Activated naive CD4-positive, alpha-beta T cell treated with anti-CD3 and anti-CD28 coated beads for 36 hours (primary cell): ENCODE results near the gene RELL1. TPM values are rescaled to one million over a fixed set of nuclear protein-coding genes. Genes with fewer than 3 reads are reported as not detected.

Experiments
- CTCF ChIA-PET: fragments of 350-600 bp; sonication (Branson Sonifier 250); formaldehyde crosslinking; loops from one replicate; lab custom pipeline; 2021; ENCODE audit warnings: antibody characterized with exemption; lab: Charles Lee
- DNase-seq: peaks from one replicate; pipeline ENCODE4 v3.0.0-alpha.2; 2020
- H3K27ac Mint-ChIP-seq: one replicate; pipeline ENCODE4 v1.8.0; 2021; ENCODE audit warnings: mild to moderate bottlenecking, mixed read lengths
- H3K27me3 Mint-ChIP-seq: one replicate; pipeline ENCODE4 v1.8.0; 2021; ENCODE audit warnings: low read depth, mixed read lengths
- H3K36me3 Mint-ChIP-seq: one replicate; pipeline ENCODE4 v1.8.0; 2021; ENCODE audit warnings: low read depth, mixed read lengths
- H3K4me1 Mint-ChIP-seq: one replicate; pipeline ENCODE4 v1.8.0; 2021; ENCODE audit warnings: low read depth, mixed read lengths
- H3K4me3 Mint-ChIP-seq: one replicate; pipeline ENCODE4 v1.8.0; 2021; ENCODE audit warnings: mild to moderate bottlenecking, moderate library complexity, mixed read lengths
- H3K9me3 Mint-ChIP-seq: one replicate; pipeline ENCODE4 v1.8.0; 2021; ENCODE audit warnings: mixed read lengths
- intact Hi-C: fragments of 100-400 bp; cut with micrococcal nuclease; formaldehyde crosslinking; loops from one replicate; pipeline ENCODE4 v1.15.1; 2023
- total RNA-seq, 2 experiments: library from RNA; stranded (reverse); gene quantifications; one replicate each; pipeline ENCODE4 v1.2.3, GENCODE V29; 2021

Gene RELL1
- total RNA-seq, 2 experiments from 2014 or later = 8.7 to 10.3 TPM

DNA sequence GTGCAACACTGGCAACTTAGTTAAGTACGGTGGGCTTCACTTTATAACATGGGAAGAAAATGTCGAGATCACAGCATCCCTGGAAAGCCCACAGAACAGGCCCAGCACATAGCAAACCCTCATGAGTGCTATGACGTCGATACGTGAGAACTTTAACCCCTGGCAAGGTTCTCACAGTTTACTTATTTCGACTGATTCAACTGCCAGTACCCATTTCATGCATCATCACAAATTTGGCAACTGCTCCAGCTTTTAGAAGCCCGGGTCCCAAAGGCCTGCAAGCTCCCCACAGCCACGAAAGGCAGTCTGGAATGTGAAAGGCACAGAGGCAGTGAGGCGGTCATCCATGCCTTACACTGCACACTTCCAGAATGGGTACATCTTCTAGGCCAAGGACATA lies 41.2 kb downstream of the RELL1 start:
- H3K36me3 Mint-ChIP-seq = peaks cover 14% of the 10 kb centered on the region
- no peak overlapping the region for H3K27ac Mint-ChIP-seq
- H3K27me3 Mint-ChIP-seq = no peaks in the 10 kb centered on the region
- no peak for DNase-seq
- intact Hi-C loops = no loop called here
- H3K4me3 Mint-ChIP-seq = no peak overlapping the region
- no peaks in the 10 kb centered on the region for H3K4me1 Mint-ChIP-seq
- CTCF ChIA-PET = interaction anchor here (0.5 kb wide), 1 partner anchor 75 kb away, joined by 3 read pairs; no protein-coding TSS in a partner anchor
- no peaks in the 10 kb centered on the region for H3K9me3 Mint-ChIP-seq

DNA sequence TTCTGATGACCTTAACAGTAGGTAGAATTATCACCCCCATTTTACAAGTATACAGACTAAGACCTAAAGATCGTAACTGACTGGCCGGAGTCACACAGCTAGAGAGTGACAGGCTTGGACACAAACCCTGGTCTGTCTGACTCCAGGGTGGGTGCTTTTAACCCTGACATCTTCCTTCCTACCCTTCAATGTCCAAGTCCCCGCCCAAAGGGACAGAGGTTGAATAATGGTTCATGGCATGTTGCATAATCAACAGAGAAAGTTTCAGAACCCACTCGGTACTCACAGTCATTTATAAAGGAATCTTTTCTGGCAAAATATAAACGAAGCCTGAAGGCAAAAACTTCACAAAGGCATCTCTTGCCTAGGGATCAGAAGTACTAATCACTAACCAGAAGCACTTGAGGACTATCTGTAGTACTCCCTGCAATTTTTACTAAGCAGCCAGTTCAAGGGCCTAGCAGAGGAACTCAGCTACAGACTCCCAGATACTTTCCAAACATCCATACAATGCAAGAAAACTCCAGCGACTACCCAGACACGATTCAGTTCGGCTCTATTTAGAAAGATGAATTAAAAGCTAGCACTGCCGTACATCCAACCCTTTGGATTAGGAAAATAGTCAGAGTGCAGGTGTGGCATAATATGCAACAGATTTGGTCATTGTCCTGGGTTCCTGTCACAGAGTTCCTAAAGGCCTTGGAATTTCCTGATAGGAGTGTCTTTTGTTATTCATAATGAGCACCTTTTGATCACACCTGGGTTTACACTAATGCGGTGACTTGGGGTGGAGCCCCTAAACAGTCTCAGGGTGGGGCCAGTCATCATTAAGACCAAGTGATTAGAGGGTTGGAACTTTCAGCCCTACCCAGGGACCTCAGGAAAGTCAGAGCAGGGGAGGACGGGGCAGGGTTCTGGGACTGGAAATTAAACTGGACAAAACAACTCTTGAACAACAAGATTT lies 44.0 kb downstream of the RELL1 start:
- no peak overlapping the region for H3K27ac Mint-ChIP-seq
- no peak for DNase-seq
- no peaks in the 10 kb centered on the region for H3K27me3 Mint-ChIP-seq
- H3K4me3 Mint-ChIP-seq = no peak overlapping the region
- CTCF ChIA-PET = no interaction called here
- intact Hi-C loops = no loop called here
- H3K36me3 Mint-ChIP-seq = peaks cover 17% of the 10 kb centered on the region
- H3K9me3 Mint-ChIP-seq = no peaks in the 10 kb centered on the region
- H3K4me1 Mint-ChIP-seq = no peaks in the 10 kb centered on the region

DNA sequence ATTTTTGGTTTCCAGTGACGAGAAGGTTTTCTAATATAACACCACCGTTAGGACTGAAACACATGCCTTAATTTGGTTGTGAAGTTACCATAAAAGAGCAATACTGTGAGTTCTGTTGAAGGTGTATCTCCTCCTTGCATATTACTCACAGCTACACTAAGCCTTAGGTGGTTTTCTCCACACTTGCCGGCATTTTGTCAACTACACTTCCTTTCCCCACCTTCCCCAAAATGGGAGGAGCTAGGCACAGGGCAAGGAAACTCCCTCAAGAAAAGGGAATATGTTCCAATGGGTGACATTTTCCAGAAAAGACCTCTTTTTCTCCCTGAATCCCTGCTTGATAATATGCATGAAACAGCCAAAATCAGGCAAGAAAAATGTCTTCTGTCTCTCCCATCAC lies 44.8 kb downstream of the RELL1 start:
- no peaks in the 10 kb centered on the region for H3K4me1 Mint-ChIP-seq
- H3K4me3 Mint-ChIP-seq = no peak overlapping the region
- intact Hi-C loops = no loop called here
- DNase-seq = no peak
- no peak overlapping the region for H3K27ac Mint-ChIP-seq
- H3K36me3 Mint-ChIP-seq = peaks cover 12% of the 10 kb centered on the region
- H3K27me3 Mint-ChIP-seq = no peaks in the 10 kb centered on the region
- CTCF ChIA-PET = no interaction called here
- no peaks in the 10 kb centered on the region for H3K9me3 Mint-ChIP-seq

DNA sequence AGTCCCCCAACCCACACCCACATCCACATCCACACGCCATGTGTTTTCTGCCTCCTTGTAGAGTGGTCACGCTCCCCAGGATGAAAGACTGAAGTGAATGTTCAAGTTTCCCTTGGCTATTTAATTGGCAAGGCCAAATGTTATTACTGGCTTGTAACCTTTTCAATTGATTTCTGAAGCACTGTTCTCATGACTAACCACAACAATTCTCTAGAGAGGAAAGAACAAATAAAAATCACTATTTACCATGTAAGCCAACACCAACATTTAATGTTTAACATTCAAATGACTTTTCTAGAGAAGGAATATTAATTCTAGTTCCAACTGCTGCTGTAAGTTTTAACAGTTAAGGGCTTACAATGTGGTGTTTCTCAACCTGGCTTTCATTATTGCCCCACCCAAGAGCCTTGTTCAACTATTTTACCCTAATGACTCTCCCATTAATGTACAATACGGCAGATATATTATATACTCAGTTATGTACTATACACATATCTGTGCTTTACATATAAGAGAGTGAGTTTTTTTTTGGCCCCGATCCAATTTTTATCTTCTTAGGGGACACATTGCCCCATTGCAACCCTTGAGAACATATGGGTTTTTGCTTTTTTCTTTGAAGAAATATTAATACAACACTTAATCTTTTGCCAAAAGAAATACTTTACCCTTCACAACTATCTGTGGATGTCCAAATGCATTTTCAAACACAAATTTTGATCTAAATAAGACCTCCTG lies 46.5 kb downstream of the RELL1 start:
- Mint-ChIP-seq H3K27ac (no peak overlapping the region), H3K4me3 (no peak overlapping the region), H3K9me3 (no peaks in the 10 kb centered on the region), H3K36me3 (peaks cover 10% of the 10 kb centered on the region), H3K27me3 (no peaks in the 10 kb centered on the region), H3K4me1 (no peaks in the 10 kb centered on the region)
- intact Hi-C loops = no loop called here
- DNase-seq = no peak
- CTCF ChIA-PET = no interaction called here

DNA sequence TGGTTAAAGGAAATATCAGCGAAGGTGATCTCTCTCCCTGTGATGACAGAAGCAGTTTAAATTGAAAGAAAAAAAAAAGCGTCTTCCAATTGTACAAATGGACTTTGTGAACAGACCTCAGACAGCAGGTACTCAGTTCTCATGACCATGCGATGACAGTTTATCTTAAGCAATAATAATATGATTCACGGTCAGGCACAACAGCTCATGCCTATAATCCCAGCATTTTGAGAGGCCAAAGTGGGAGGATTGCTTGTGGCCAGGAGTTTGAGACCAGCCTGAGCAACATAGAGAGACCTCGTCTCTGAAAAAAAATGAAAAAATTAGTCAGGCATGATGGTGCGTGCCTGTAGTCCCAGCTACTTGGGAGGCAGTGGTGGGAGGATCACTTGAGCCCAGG lies 51.0 kb downstream of the RELL1 start:
- H3K9me3 Mint-ChIP-seq = no peaks in the 10 kb centered on the region
- H3K4me1 Mint-ChIP-seq = no peaks in the 10 kb centered on the region
- intact Hi-C loops = no loop called here
- H3K36me3 Mint-ChIP-seq = peaks cover 32% of the 10 kb centered on the region
- no peak overlapping the region for H3K27ac Mint-ChIP-seq
- H3K27me3 Mint-ChIP-seq = no peaks in the 10 kb centered on the region
- no peak for DNase-seq
- no peak overlapping the region for H3K4me3 Mint-ChIP-seq
- CTCF ChIA-PET = interaction anchor here (0.8 kb wide), 1 partner anchor 34 kb away, joined by 3 read pairs; no protein-coding TSS in a partner anchor

DNA sequence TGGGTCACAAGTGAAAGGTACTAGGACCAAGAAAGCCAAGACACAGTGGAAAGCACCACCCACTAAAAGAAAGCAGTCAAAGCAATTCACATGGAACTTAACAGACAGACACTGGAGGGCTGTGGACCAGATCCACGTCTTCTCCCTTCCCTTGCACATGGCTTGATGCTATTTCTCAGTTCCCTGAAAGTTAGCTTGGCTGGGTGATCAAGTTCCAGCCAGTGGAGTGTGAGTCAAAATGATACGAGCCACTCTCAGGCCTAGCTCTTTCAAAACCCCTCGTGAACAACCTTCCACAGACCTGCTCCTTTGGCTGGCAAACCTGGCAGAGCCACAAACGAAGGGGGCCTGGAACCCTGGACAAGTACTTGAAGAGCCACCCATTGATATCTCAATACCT lies 52.0 kb downstream of the RELL1 start:
- intact Hi-C loops = no loop called here
- Mint-ChIP-seq H3K4me1 (no peaks in the 10 kb centered on the region), H3K27me3 (no peaks in the 10 kb centered on the region), H3K36me3 (peaks cover 39% of the 10 kb centered on the region), H3K27ac (no peak overlapping the region), H3K9me3 (no peaks in the 10 kb centered on the region), H3K4me3 (no peak overlapping the region)
- CTCF ChIA-PET = no interaction called here
- DNase-seq = no peak

DNA sequence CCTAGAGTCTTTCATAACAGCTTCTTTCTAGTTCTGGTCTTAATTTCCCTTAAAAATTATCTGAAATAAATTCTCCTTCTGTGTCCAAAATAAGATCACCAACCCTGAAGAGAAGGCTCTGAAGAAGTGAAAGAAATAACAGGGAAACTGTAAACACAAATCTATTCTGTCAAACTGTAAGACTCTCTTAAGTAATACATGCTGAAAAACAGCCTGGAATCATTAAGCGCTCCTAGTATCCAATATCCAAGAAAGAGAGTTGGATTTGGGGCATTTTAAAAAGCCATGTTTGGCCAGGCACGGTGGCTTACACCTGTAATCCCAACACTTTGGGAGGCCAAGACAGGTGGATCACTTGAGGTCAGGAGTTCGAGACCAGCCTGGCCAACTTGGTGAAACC lies 53.3 kb downstream of the RELL1 start:
- no peak overlapping the region for H3K4me3 Mint-ChIP-seq
- CTCF ChIA-PET = no interaction called here
- DNase-seq = no peak
- H3K27me3 Mint-ChIP-seq = no peaks in the 10 kb centered on the region
- H3K36me3 Mint-ChIP-seq = peaks cover 37% of the 10 kb centered on the region
- H3K4me1 Mint-ChIP-seq = no peaks in the 10 kb centered on the region
- no peak overlapping the region for H3K27ac Mint-ChIP-seq
- H3K9me3 Mint-ChIP-seq = no peaks in the 10 kb centered on the region
- intact Hi-C loops = no loop called here

DNA sequence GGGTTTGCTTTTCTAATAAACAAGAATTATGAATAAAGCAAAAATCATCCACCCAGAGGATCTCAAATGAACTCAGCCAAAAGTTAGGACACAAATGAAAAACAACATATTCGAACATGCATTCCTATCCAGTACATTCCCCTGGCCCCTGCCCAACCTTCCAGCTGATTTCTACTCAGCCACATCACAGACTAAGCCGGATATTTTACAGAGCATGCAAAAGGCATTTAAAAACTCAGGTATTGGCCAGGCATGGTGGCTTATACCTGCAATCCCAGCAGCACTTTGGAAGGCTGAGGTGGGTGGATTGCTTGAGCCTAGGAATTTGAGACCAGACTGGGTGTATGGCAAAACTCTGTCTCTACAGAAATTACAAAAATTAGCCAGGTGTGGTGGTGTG lies 54.6 kb downstream of the RELL1 start:
- no peak for DNase-seq
- no peak overlapping the region for H3K27ac Mint-ChIP-seq
- intact Hi-C loops = no loop called here
- no peak overlapping the region for H3K4me3 Mint-ChIP-seq
- CTCF ChIA-PET = no interaction called here
- H3K4me1 Mint-ChIP-seq = no peaks in the 10 kb centered on the region
- no peaks in the 10 kb centered on the region for H3K9me3 Mint-ChIP-seq
- H3K27me3 Mint-ChIP-seq = no peaks in the 10 kb centered on the region
- H3K36me3 Mint-ChIP-seq = peaks cover 36% of the 10 kb centered on the region

DNA sequence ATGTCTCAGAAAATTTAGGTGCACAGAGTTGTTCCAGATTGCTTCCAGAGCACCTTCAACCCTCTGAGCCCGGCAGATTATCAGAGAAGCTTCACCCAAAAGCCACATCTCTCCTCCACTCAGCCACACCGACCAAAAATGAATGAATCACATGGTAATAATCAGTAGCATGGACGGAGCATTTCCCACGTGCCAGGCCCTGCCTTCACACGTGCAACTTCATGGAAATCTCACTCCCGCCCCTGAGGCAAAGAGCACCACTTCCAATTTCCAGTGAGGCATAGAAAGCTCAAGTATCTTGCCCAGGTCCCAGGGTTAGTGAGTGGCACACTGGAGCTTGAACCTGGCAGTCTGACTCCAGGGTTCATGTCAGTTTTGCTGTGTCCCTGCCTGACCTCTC lies 56.5 kb downstream of the RELL1 start:
- H3K4me3 Mint-ChIP-seq = no peak overlapping the region
- intact Hi-C loops = no loop called here
- CTCF ChIA-PET = no interaction called here
- H3K36me3 Mint-ChIP-seq = peaks cover 37% of the 10 kb centered on the region
- no peak overlapping the region for H3K27ac Mint-ChIP-seq
- H3K4me1 Mint-ChIP-seq = no peaks in the 10 kb centered on the region
- DNase-seq = no peak
- H3K9me3 Mint-ChIP-seq = no peaks in the 10 kb centered on the region
- H3K27me3 Mint-ChIP-seq = no peaks in the 10 kb centered on the region

DNA sequence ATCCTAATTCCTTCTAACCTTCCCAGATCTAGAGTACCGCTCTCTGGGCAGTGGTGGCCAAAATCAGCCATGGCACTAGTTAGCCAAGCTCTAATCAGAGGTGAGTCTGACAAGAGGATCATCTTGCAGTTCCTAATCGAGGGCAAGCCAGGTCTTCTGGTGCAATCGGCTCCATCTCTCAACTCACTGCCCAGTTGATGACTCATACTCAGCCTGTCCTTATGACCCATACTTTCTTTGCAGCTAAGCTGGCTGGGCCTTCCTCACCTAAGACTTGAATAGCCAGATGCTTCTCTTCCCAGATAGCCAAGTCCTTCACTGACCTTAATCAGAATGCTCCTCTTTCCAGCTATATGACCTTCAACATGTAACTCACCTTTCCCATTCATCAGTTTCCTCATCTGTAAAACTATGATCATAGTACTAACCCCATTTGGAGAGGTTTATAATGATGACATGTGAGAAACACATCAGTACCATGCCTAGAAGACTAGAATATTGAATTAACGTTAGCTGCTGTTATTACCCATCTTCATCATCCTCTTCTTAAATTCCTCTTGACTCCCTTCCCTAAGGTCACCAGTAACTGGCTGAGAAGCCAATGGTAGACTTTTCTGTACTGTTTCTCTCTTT lies 57.1 kb downstream of the RELL1 start:
- Mint-ChIP-seq H3K27ac (no peak overlapping the region), H3K4me1 (no peaks in the 10 kb centered on the region), H3K36me3 (peaks cover 33% of the 10 kb centered on the region), H3K9me3 (no peaks in the 10 kb centered on the region), H3K27me3 (no peaks in the 10 kb centered on the region), H3K4me3 (no peak overlapping the region)
- CTCF ChIA-PET = no interaction called here
- intact Hi-C loops = no loop called here
- DNase-seq = no peak

DNA sequence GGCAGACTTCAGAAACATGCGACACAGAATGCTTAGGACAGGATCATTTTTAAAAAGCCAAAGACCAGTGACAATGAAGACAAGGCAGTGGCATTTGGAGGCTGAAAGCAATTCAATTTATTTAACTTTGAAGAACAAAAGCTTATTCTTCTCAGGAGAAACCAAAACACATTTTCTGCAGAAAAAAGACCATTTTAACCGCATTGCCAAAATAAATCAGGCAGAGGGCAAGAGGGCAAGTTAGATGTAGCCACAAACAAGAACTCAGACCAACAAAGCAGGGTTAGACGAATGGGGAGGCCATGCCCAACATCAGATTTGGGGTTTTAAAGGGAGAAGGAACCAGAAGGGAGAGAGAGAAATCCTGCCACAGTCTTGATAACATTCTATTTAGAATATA lies 58.9 kb downstream of the RELL1 start:
- H3K27ac Mint-ChIP-seq = no peak overlapping the region
- H3K4me3 Mint-ChIP-seq = no peak overlapping the region
- no peak for DNase-seq
- CTCF ChIA-PET = no interaction called here
- intact Hi-C loops = no loop called here
- H3K36me3 Mint-ChIP-seq = peaks cover 25% of the 10 kb centered on the region
- H3K27me3 Mint-ChIP-seq = no peaks in the 10 kb centered on the region
- no peaks in the 10 kb centered on the region for H3K9me3 Mint-ChIP-seq
- no peaks in the 10 kb centered on the region for H3K4me1 Mint-ChIP-seq

DNA sequence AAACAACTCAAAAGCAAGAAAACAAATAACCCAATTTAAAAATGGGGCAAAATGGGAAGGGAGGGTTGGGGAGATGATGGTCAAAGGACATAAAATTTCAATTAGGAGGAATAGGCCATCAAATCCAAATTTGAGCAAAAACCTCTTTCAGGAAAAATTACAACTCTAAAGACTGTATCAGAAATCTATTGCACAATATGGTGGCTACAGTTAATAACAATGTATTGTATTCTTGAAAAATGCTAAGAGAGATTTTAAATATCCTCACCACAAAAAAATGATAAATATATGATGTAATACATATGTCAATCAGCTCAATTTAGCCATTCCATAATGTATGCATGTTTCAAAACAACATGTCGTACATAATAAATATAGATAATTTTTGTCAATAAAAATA lies 60.7 kb downstream of the RELL1 start:
- Mint-ChIP-seq H3K9me3 (no peaks in the 10 kb centered on the region), H3K4me3 (no peak overlapping the region), H3K4me1 (no peaks in the 10 kb centered on the region), H3K27me3 (no peaks in the 10 kb centered on the region), H3K36me3 (peaks cover 14% of the 10 kb centered on the region), H3K27ac (no peak overlapping the region)
- DNase-seq = no peak
- CTCF ChIA-PET = no interaction called here
- intact Hi-C loops = no loop called here
